Measurements from ENCODE around the gene PIWIL4.
"Not testable (repeated sequence)": the region's sequence is repeated elsewhere in the genome, so short reads cannot be mapped to it uniquely, and the experiment has no call there.

Gene PIWIL4

GRCh38 chr11:94546886-94547285 is 20.3 kb upstream of the PIWIL4 start:
- DNase-seq (ENCODE audit: extremely low read depth in 1 of 2, low read depth in 1 of 2) = no peak

GRCh38 chr11:94549146-94549545 is 18.0 kb upstream of the PIWIL4 start:
- DNase-seq (ENCODE audit: extremely low read depth in 1 of 2, low read depth in 1 of 2) = no peak

- no peak for DNase-seq (ENCODE audit: extremely low read depth in 1 of 2, low read depth in 1 of 2)
Measured at GRCh38 chr11:94550513-94550912, 16.7 kb upstream of the PIWIL4 start.

GRCh38 chr11:94553938-94554337 is 13.2 kb upstream of the PIWIL4 start:
- DNase-seq (ENCODE audit: extremely low read depth in 1 of 2, low read depth in 1 of 2) = no peak

GRCh38 chr11:94555752-94556329 is 11.3 kb upstream of the PIWIL4 start:
- not testable (repeated sequence) for DNase-seq (ENCODE audit: extremely low read depth in 1 of 2, low read depth in 1 of 2)

GRCh38 chr11:94557421-94557820 is 9.7 kb upstream of the PIWIL4 start:
- DNase-seq (ENCODE audit: extremely low read depth in 1 of 2, low read depth in 1 of 2) = no peak

- DNase-seq (ENCODE audit: extremely low read depth in 1 of 2, low read depth in 1 of 2) = no peak
Measured at GRCh38 chr11:94557992-94558391, 9.2 kb upstream of the PIWIL4 start.

GRCh38 chr11:94558468-94558867 is 8.7 kb upstream of the PIWIL4 start:
- DNase-seq (ENCODE audit: extremely low read depth in 1 of 2, low read depth in 1 of 2) = no peak

- no peak for DNase-seq (ENCODE audit: extremely low read depth in 1 of 2, low read depth in 1 of 2)
Measured at GRCh38 chr11:94558932-94559331, 8.2 kb upstream of the PIWIL4 start.

- DNase-seq (ENCODE audit: extremely low read depth in 1 of 2, low read depth in 1 of 2) = no peak
Measured at GRCh38 chr11:94559361-94559760, 7.8 kb upstream of the PIWIL4 start.

GRCh38 chr11:94560834-94561233 is 6.3 kb upstream of the PIWIL4 start:
- no peak for DNase-seq (ENCODE audit: extremely low read depth in 1 of 2, low read depth in 1 of 2)

GRCh38 chr11:94563176-94563847 is 3.9 kb upstream of the PIWIL4 start:
- DNase-seq (ENCODE audit: extremely low read depth in 1 of 2, low read depth in 1 of 2) = no peak

- DNase-seq (ENCODE audit: extremely low read depth in 1 of 2, low read depth in 1 of 2) = no peak
Measured at GRCh38 chr11:94563848-94564467, 3.2 kb upstream of the PIWIL4 start.

GRCh38 chr11:94568200-94568599 is 1.0 kb downstream of the PIWIL4 start:
- DNase-seq (ENCODE audit: extremely low read depth in 1 of 2, low read depth in 1 of 2) = no peak

- no peak for DNase-seq (ENCODE audit: extremely low read depth in 1 of 2, low read depth in 1 of 2)
Measured at GRCh38 chr11:94568717-94569116, 1.5 kb downstream of the PIWIL4 start.

- not testable (repeated sequence) for DNase-seq (ENCODE audit: extremely low read depth in 1 of 2, low read depth in 1 of 2)
Measured at GRCh38 chr11:94572975-94573374, 5.8 kb downstream of the PIWIL4 start.

GRCh38 chr11:94574193-94574961 is 7.2 kb downstream of the PIWIL4 start:
- no peak for DNase-seq (ENCODE audit: extremely low read depth in 1 of 2, low read depth in 1 of 2)

GRCh38 chr11:94576306-94576705 is 9.1 kb downstream of the PIWIL4 start:
- no peak for DNase-seq (ENCODE audit: extremely low read depth in 1 of 2, low read depth in 1 of 2)

GRCh38 chr11:94577841-94578240 is 10.7 kb downstream of the PIWIL4 start:
- no peak for DNase-seq (ENCODE audit: extremely low read depth in 1 of 2, low read depth in 1 of 2)

GRCh38 chr11:94581926-94582325 is 14.8 kb downstream of the PIWIL4 start:
- no peak for DNase-seq (ENCODE audit: extremely low read depth in 1 of 2, low read depth in 1 of 2)

- DNase-seq (ENCODE audit: extremely low read depth in 1 of 2, low read depth in 1 of 2) = no peak
Measured at GRCh38 chr11:94583213-94583865, 16.2 kb downstream of the PIWIL4 start.

All from activated CD8-positive, alpha-beta memory T cell treated with anti-CD3 and anti-CD28 coated beads for 1 hour (primary cell).